ENCODE results near the gene BAZ1B. TPM values are rescaled to one million over a fixed set of nuclear protein-coding genes. Genes with fewer than 3 reads are reported as not detected.

Gene BAZ1B
- total RNA-seq, 3 donors from 2014 or later (not counting 1 experiment from before 2014, with no cell fraction given): 50.1 to 61.9 (median 59.9) TPM

DNA sequence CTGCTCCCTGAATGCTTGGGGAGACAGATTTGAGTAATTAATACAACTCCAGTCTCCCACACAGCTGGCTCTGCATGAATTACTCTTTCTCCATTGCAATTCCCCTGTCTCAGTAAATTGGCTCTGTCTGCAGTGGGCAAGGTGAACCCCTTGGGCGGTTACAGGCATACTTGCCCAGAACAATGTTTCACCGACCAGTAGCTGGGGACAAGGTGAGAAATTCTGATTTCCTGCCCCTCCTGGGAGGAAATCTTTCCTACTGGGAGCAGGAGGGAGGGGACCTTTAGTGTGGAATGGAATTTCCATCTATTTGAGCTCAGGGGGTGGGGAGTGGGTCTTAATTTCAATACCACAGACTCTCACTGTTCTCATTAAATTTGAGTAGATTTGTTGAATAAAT lies 130.7 kb downstream of the BAZ1B start:
- intact Hi-C loops (cut with micrococcal nuclease): no loop called here
- no peaks in the 10 kb centered on the region for H3K36me3 ChIP-seq (ENCODE audit: control insufficient read depth, insufficient read depth, low read length)
- H3K4me3 ChIP-seq (ENCODE audit: low read length): no peak overlapping the region
- ATAC-seq (no peak), DNase-seq (no peak)
- TF ChIP-seq, protein P1, sequence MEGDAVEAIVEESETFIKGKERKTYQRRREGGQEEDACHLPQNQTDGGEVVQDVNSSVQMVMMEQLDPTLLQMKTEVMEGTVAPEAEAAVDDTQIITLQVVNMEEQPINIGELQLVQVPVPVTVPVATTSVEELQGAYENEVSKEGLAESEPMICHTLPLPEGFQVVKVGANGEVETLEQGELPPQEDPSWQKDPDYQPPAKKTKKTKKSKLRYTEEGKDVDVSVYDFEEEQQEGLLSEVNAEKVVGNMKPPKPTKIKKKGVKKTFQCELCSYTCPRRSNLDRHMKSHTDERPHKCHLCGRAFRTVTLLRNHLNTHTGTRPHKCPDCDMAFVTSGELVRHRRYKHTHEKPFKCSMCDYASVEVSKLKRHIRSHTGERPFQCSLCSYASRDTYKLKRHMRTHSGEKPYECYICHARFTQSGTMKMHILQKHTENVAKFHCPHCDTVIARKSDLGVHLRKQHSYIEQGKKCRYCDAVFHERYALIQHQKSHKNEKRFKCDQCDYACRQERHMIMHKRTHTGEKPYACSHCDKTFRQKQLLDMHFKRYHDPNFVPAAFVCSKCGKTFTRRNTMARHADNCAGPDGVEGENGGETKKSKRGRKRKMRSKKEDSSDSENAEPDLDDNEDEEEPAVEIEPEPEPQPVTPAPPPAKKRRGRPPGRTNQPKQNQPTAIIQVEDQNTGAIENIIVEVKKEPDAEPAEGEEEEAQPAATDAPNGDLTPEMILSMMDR (IDR thresholded peaks at IDR 0.05): no peak
- Mint-ChIP-seq H3K4me3 (no peak overlapping the region), H3K27ac (no peak overlapping the region), H3K36me3 (peaks cover 18% of the 10 kb centered on the region), H3K4me1 (no peaks in the 10 kb centered on the region), H3K9me3 (peaks cover 8 to 16% of the 10 kb centered on the region in 2 donors), H3K27me3 (ENCODE audit: low read depth in 2 of 2) (peaks cover 5 to 8% of the 10 kb centered on the region in 2 donors)
- H3K4me1 ChIP-seq (ENCODE audit: control insufficient read depth, insufficient read depth, low read length): no peaks in the 10 kb centered on the region
- no peaks in the 10 kb centered on the region for H3K27me3 ChIP-seq (ENCODE audit: control insufficient read depth, insufficient read depth, low read length)
- 68% methylated on average over 2 of the region's 2 CpGs for WGBS (ENCODE audit: insufficient coverage)
- H3K9me3 ChIP-seq (ENCODE audit: control insufficient read depth, insufficient read depth, low read length): peaks cover 9% of the 10 kb centered on the region
- no peak overlapping the region for H3K27ac ChIP-seq (ENCODE audit: low read length)

Other genes with a start within 250 kb of the BAZ1B start
- 10 to 100 TPM; 35.9 to 39.3 (median 37.4) TPM for gene NSUN5, start 213.5 kb downstream of the BAZ1B start, total RNA-seq
- gene TRIM50, start 194.2 kb downstream of the BAZ1B start, total RNA-seq: not detected
- not detected for gene FKBP6, start 194.1 kb downstream of the BAZ1B start, total RNA-seq
- under 1 TPM in 2 of 3 donors, not detected in 1; 0.15 to 0.25 TPM for gene FZD9, start 88.5 kb downstream of the BAZ1B start, total RNA-seq
- gene BCL7B, start 35.4 kb upstream of the BAZ1B start, total RNA-seq: 100 to 1,000 TPM; 109 to 131 (median 120) TPM
- gene TBL2, start 56.3 kb upstream of the BAZ1B start, total RNA-seq: 10 to 100 TPM; 15.1 to 18.5 (median 17.6) TPM
- not detected for gene MLXIPL, start 102.2 kb upstream of the BAZ1B start, total RNA-seq
- gene VPS37D, start 145.5 kb upstream of the BAZ1B start, total RNA-seq: under 1 TPM; 0.40 to 0.83 (median 0.48) TPM
- gene DNAJC30, start 161.2 kb upstream of the BAZ1B start, total RNA-seq: 1 to 10 TPM; 8.7 to 9.9 (median 9.3) TPM
- 100 to 1,000 TPM in 1 of 3 donors, 10 to 100 TPM in 2; 93.1 to 101 (median 94.2) TPM for gene BUD23, start 161.3 kb upstream of the BAZ1B start, total RNA-seq
- 10 to 100 TPM; 13.2 to 20.4 (median 14.7) TPM for gene STX1A, start 197.4 kb upstream of the BAZ1B start, total RNA-seq
- gene ABHD11, start 216.5 kb upstream of the BAZ1B start, total RNA-seq: 10 to 100 TPM; 14.7 to 23.7 (median 20.0) TPM
- gene CLDN3, start 248.0 kb upstream of the BAZ1B start, total RNA-seq: not detected